PFSK-1 (cell line): ENCODE data around the gene IFT74.

Experiments
- FOXP2 ChIP-seq: optimal IDR thresholded peaks from 2 replicates; pipeline ENCODE3; 2011; ENCODE audit warnings: borderline replicate concordance, control low read depth, inconsistent platforms; ENCODE audit not compliant: insufficient read depth; ENCODE audit errors: extremely low read length, extremely low read depth
- POLR2AphosphoS5 ChIP-seq: IDR thresholded peaks from 2 replicates; pipeline ENCODE4 v1.6.1; 2012; ENCODE audit warnings: low read depth, mild to moderate bottlenecking, control low read depth, low read length, moderate library complexity
- REST ChIP-seq, 2 experiments: IDR thresholded peaks; 2 replicates each; pipeline versions ENCODE4 v1.6.1 to v1.8.0; 2011 to 2012; ENCODE audit warnings: low read depth in 2 of 2, low read length in 2 of 2, control low read depth in 1 of 2, inconsistent platforms in 1 of 2, mild to moderate bottlenecking in 1 of 2, moderate library complexity in 1 of 2; ENCODE audit not compliant: insufficient read depth in 1 of 2
- SIN3A ChIP-seq: IDR thresholded peaks from 2 replicates; pipeline ENCODE4 v1.6.1; 2012; ENCODE audit warnings: mild to moderate bottlenecking, low read length, moderate library complexity, borderline replicate concordance; ENCODE audit not compliant: insufficient read depth
- TAF1 ChIP-seq: IDR thresholded peaks from 2 replicates; pipeline ENCODE4 v1.6.1; 2012; ENCODE audit warnings: low read length, control low read depth, borderline replicate concordance; ENCODE audit not compliant: insufficient read depth

IFT74 gene

GRCh38 chr9:27043176-27043575 is 87.0 kb downstream of the IFT74 start:
- no peak for TF ChIP-seq FOXP2
- no peak for TF ChIP-seq TAF1
- TF ChIP-seq POLR2AphosphoS5 = no peak
- no peak for TF ChIP-seq SIN3A
- no peak for TF ChIP-seq REST (IDR thresholded peaks at IDR 0.05; ENCODE audit: insufficient read depth in 1 of 2, low read depth in 2 of 2, low read length in 2 of 2)

- no peak for TF ChIP-seq REST (IDR thresholded peaks at IDR 0.05; ENCODE audit: insufficient read depth in 1 of 2, low read depth in 2 of 2, low read length in 2 of 2)
- no peak for TF ChIP-seq SIN3A
- no peak for TF ChIP-seq FOXP2
These were observed 90.9 kb downstream of the IFT74 start for GRCh38 chr9:27047136-27047535.

DNA sequence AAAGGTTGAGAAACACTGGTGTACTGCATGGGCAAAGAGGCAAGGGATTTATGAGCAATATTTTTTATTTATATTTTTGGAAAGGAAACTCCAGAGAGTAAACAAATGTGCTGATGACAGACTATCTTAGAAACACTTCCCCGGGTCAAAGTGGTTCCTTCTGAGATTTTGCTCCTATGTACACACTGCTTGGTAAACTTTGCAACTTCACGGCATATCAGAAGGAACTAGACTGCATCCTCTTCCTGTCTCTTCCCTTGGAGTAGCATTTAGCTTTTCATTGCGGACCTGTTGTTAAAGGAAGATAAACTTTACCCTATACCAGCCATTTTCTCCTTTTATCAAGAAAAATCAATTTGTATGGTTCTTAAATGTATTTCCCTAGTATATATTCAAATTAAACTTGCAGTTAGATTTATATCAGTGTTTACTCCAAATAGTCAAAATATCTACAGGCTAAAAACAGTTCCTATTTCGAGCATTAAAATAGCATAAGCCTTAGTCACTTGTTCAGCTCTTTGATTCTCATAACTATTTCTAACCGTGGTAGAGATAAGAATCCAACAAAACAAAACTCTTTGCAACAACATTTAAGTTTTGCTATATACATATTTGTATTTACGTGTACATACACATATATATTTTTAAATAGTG is 97.3 kb downstream of the IFT74 start:
- TF ChIP-seq POLR2AphosphoS5 (no peak), FOXP2 (no peak), SIN3A (no peak), REST (IDR thresholded peaks at IDR 0.05; ENCODE audit: insufficient read depth in 1 of 2, low read depth in 2 of 2, low read length in 2 of 2) (no peak)

DNA sequence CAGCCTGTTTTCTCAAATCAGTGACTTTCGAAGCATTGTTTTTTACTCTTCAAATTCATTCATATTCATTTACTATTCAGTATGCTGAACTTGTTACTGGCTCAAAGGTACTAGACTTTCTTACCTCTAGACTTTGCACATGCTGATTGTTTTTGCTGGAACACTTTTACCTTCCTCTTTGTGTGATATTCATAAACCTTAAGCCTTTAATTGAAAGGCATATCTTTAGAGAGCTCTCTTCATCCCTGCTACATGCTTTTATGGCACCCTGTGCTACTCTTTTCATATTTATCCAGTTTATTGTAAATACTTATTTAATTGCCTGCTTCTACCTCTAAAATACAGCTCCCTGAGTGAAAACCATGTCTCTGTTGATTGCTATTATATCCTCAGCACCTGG is 97.9 kb downstream of the IFT74 start:
- no peak for TF ChIP-seq SIN3A
- no peak for TF ChIP-seq FOXP2
- TF ChIP-seq TAF1 = no peak
- TF ChIP-seq REST (IDR thresholded peaks at IDR 0.05; ENCODE audit: insufficient read depth in 1 of 2, low read depth in 2 of 2, low read length in 2 of 2) = no peak
- no peak for TF ChIP-seq POLR2AphosphoS5

DNA sequence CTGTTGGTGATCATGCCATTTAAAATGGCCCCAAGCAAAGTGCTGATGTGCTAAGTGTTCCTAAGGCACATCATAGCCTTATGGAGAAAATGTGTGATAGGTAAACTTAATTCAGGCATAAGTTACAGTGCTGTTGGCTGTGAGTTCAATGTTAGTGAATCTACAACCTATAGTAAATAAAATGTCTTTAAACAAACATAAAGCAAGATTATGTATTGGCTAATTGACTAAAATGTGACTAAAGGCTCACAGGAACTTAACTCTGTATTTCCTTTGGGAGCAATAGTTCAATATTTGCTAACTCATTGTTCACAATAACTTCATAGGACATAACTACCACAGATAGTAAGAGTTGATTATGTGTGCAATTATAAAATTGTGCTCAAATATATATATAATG is 98.6 kb downstream of the IFT74 start:
- no peak for TF ChIP-seq TAF1
- TF ChIP-seq POLR2AphosphoS5 = no peak
- no peak for TF ChIP-seq SIN3A
- TF ChIP-seq REST (IDR thresholded peaks at IDR 0.05; ENCODE audit: insufficient read depth in 1 of 2, low read depth in 2 of 2, low read length in 2 of 2) = no peak
- no peak for TF ChIP-seq FOXP2
